Articular chondrocyte of knee joint (primary cell): Measurements from ENCODE around the gene ST8SIA6. TPM values are rescaled to one million over a fixed set of nuclear protein-coding genes. Genes with fewer than 3 reads are reported as not detected.

Experiments used
- small RNA-seq: library from RNA; depleted of rRNA; stranded (forward); fragments of <200 nt; gene quantifications from one replicate; pipeline ENCODE3, GENCODE V24; 2012
- total RNA-seq: library from RNA; depleted of rRNA; stranded (reverse); fragments of >200 nt; gene quantifications from 2 replicates; pipeline ENCODE4 v1.2.3, GENCODE V29; 2012

Gene ST8SIA6, protein sequence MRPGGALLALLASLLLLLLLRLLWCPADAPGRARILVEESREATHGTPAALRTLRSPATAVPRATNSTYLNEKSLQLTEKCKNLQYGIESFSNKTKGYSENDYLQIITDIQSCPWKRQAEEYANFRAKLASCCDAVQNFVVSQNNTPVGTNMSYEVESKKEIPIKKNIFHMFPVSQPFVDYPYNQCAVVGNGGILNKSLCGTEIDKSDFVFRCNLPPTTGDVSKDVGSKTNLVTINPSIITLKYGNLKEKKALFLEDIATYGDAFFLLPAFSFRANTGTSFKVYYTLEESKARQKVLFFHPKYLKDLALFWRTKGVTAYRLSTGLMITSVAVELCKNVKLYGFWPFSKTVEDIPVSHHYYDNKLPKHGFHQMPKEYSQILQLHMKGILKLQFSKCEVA
- total RNA-seq, result not detected in 2 replicates

GRCh38 chr10:17454161-17455014 lies at the start of gene ST8SIA6:
TSS of gene ST8SIA6 (minus strand) at chr10:17454595. CDS start at chr10:17454255, 340 bp downstream.

Small RNA genes lying within 50 kb of the gene (small RNA-seq; reads per million reads assigned to genes)
- not detected for gene RF00019

Other genes starting within 250 kb of the ST8SIA6 start
- 8,245 and 10,452 TPM in 2 replicates for gene VIM, start 226.4 kb downstream of the ST8SIA6 start, total RNA-seq
- 33.7 and 37.4 TPM in 2 replicates for gene HACD1, start 162.8 kb upstream of the ST8SIA6 start, total RNA-seq
- 52.5 and 68.3 TPM in 2 replicates for gene STAM, start 189.6 kb upstream of the ST8SIA6 start, total RNA-seq